Spleen (tissue), 11 donors: ENCODE results near the gene PDE4D. TPM values are rescaled to one million over a fixed set of nuclear protein-coding genes. Genes with fewer than 3 reads are reported as not detected.

ENCODE experiments used
- DNase-seq: peaks from one replicate; pipeline ENCODE4 v3.0.0-alpha.2; 2020
- H3K27ac ChIP-seq, 8 donors: fragments of 200-600 bp; sonication (generic) in 7 of 8; 1 replicate in 4 of 8; 2 replicates in 4 of 8; pipeline versions ENCODE4 v1.5.0 to v1.8.0; 2016 to 2021; ENCODE audit warnings: inconsistent platforms in 4 of 8, mild to moderate bottlenecking in 4 of 8, moderate library complexity in 1 of 8
- H3K27me3 ChIP-seq, 7 donors: fragments of 200-600 bp; sonication (generic) in 6 of 7; replicated peaks in 1 of 7; 1 replicate in 4 of 7; 2 replicates in 3 of 7; pipeline versions ENCODE4 v1.5.0 to v1.8.0; 2016 to 2021; ENCODE audit warnings: inconsistent platforms in 3 of 7, mild to moderate bottlenecking in 1 of 7
- H3K36me3 ChIP-seq, 6 donors: fragments of 200-600 bp; sonication (generic) in 5 of 6; 1 replicate in 4 of 6; 2 replicates in 2 of 6; pipeline versions ENCODE4 v1.5.0 to v1.8.0; 2016 to 2021; ENCODE audit warnings: inconsistent platforms in 2 of 6
- H3K4me1 ChIP-seq, 6 donors: fragments of 200-600 bp; sonication (generic) in 5 of 6; 1 replicate in 3 of 6; 2 replicates in 3 of 6; pipeline versions ENCODE4 v1.5.0 to v1.8.0; 2016 to 2021; ENCODE audit warnings: inconsistent platforms in 3 of 6
- H3K4me3 ChIP-seq, 8 donors: fragments of 200-600 bp; sonication (generic) in 7 of 8; 1 replicate in 4 of 8; 2 replicates in 4 of 8; pipeline versions ENCODE4 v1.5.0 to v1.8.0; 2016 to 2021; ENCODE audit warnings: inconsistent platforms in 4 of 8, mild to moderate bottlenecking in 4 of 8, moderate library complexity in 2 of 8
- H3K9me3 ChIP-seq, 8 donors: fragments of 200-600 bp; sonication (generic) in 7 of 8; 1 replicate in 4 of 8; 2 replicates in 4 of 8; pipeline versions ENCODE4 v1.5.0 to v1.8.0; 2016 to 2021; ENCODE audit warnings: inconsistent platforms in 4 of 8
- POLR2A ChIP-seq, 3 donors: fragments of 450-650 bp; IDR thresholded peaks; one replicate each; pipeline ENCODE4 v1.5.1; 2017; ENCODE audit warnings: antibody characterized with exemption in 3 of 3, mild to moderate bottlenecking in 1 of 3
- POLR2AphosphoS5 ChIP-seq, 3 donors: sonication (generic); formaldehyde crosslinking; IDR thresholded peaks; one replicate each; pipeline ENCODE4 v1.5.1; 2017; ENCODE audit warnings: antibody characterized with exemption in 3 of 3
- WGBS, 5 donors: extraction: QIAGEN DNeasy Blood & Tissue Kit in 3 of 5; methylation state at CpG; one replicate each; pipeline versions ENCODE4 v1.1.5 to v1.1.7; 2013 to 2018; 5-methylcytosine and 5-hydroxymethylcytosine counted together
- intact Hi-C: fragments of 100-400 bp; cut with DNase I; formaldehyde crosslinking; loops from one replicate; pipeline ENCODE4 v1.15.0; 2023; ENCODE audit warnings: low total_unique reads
- polyA plus RNA-seq, 3 donors: library from polyadenylated mRNA; stranded (reverse); fragments of 200-250 nt; gene quantifications; one replicate each; pipeline ENCODE4 v1.2.1, GENCODE V29; 2013
- total RNA-seq, 7 donors: library from RNA; depleted of rRNA in 3 of 7; stranded (reverse); fragments of >200 nt in 3 of 7; fragmentation: NEBNext Ultra II Directional in 4 of 7; extraction: Animal tissue kit (Norgen Biotek cat#: 25700) in 4 of 7; gene quantifications; one replicate each; pipeline versions ENCODE4 v1.1.0 to v1.2.1, GENCODE V29; 2016 to 2021
- TF ChIP-seq, protein P1 (sequence below), 11 experiments: fragments of 200-600 bp in 7 of 11; fragments of 450-650 bp in 4 of 11; sonication (generic) in 4 of 11; IDR thresholded peaks in 8 of 11; conservative IDR thresholded peaks in 3 of 11; 1 replicate in 7 of 11; 2 replicates in 4 of 11; pipeline versions ENCODE4 v1.4.0 to v1.8.0; 2016 to 2021; ENCODE audit warnings: antibody characterized with exemption in 11 of 11, inconsistent platforms in 4 of 11, mild to moderate bottlenecking in 1 of 11
- donor health status: healthy with polysubstance abuse.
- donor health status: DM: no; HTN: no; CAD: no; lungs with moderate emphysema.
- donor health status: DM: no; HTN: no; CAD: no.
- donor health status: Bipolar disorder and iron deficiency.
- donor health status: healthy.
- donor health status: DM: no; HTN: no; CAD: no.
- donor health status: DM: yes; HTN: yes; CAD: no.

The PDE4D gene
- total and polyA plus RNA-seq, 10 donors: 0.88 to 51.8 (median 18.2) TPM

DNA sequence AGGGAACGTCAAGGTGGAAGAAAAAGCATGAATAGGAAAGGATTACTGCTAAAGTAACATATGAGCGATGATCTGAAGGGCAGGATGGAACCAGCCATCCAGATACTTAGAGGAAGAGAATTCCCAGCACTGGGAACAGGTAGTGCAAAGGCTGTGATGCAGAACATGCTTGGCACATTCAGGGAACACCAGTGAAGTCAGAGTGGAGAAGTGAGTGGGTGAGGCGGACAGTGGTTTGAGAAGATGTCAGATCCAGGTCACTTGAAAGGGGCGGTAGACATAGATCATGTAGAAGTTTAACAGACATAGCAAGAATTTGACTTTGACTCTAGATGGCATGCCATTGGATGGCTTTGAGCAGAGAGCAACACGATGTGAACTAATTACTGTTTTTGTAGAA, 374.2 kb downstream of the PDE4D start:
- Histone ChIP-seq H3K27me3 (no peaks in the 10 kb centered on the region), H3K4me3 (no peak overlapping the region), H3K4me1 (no peaks in the 10 kb centered on the region), H3K27ac (no peak overlapping the region), H3K9me3 (peaks cover 0 to 15% (median 6%) of the 10 kb centered on the region in 8 donors), H3K36me3 (no peaks in the 10 kb centered on the region)
- no peak for DNase-seq
- intact Hi-C loops: no loop called here
- 91 to 96% (median 93%) methylated on average over 5 of the region's 5 CpGs for WGBS, 5 donors
- no peak for TF ChIP-seq POLR2AphosphoS5 (IDR thresholded peaks at IDR 0.05)
- TF ChIP-seq POLR2A (IDR thresholded peaks at IDR 0.05): no peak
- TF ChIP-seq, protein P1, sequence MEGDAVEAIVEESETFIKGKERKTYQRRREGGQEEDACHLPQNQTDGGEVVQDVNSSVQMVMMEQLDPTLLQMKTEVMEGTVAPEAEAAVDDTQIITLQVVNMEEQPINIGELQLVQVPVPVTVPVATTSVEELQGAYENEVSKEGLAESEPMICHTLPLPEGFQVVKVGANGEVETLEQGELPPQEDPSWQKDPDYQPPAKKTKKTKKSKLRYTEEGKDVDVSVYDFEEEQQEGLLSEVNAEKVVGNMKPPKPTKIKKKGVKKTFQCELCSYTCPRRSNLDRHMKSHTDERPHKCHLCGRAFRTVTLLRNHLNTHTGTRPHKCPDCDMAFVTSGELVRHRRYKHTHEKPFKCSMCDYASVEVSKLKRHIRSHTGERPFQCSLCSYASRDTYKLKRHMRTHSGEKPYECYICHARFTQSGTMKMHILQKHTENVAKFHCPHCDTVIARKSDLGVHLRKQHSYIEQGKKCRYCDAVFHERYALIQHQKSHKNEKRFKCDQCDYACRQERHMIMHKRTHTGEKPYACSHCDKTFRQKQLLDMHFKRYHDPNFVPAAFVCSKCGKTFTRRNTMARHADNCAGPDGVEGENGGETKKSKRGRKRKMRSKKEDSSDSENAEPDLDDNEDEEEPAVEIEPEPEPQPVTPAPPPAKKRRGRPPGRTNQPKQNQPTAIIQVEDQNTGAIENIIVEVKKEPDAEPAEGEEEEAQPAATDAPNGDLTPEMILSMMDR (IDR thresholded peaks at IDR 0.05 in 8 of 11, conservative IDR thresholded peaks at IDR 0.05 in 3 of 11): no peak

DNA sequence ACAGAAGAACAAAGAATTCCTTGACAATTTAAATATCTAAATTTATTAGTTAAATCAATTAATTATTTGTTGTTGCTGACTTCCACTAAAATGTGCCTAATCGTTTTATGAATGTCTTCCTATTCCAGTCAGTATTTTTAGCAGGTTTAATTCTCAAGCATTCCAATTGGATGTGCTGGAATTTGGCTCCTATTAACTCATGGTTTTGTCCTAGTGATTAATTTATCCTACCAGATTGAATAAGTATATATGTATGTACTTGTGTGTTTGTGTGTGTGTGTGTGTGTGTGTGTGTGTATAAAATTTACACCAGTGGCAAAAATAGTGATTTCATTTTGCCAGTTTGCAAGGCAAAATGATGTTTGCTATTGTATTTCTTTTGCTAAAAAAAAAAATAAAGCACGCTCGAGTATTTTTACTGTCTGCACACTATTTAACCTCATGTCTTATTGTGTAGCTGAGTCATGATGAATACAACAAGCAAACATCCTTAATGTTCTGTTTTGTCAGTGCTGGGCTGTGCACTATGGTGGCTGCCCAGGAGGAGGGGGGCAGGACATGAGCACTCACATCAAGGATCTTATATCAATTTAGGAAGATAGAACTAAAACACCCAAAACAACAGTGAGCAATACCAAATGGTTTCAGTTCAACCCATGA, 375.5 kb downstream of the PDE4D start:
- Histone ChIP-seq H3K27ac (no peak overlapping the region), H3K4me3 (no peak overlapping the region), H3K4me1 (no peaks in the 10 kb centered on the region), H3K36me3 (no peaks in the 10 kb centered on the region), H3K27me3 (no peaks in the 10 kb centered on the region), H3K9me3 (peaks cover 0 to 2% (median 0%) of the 10 kb centered on the region in 8 donors)
- WGBS, 5 donors: 77 to 86% (median 78%) methylated on average over 3 of the region's 3 CpGs
- intact Hi-C loops: no loop called here
- TF ChIP-seq, protein P1 (IDR thresholded peaks at IDR 0.05 in 8 of 11, conservative IDR thresholded peaks at IDR 0.05 in 3 of 11): no peak
- TF ChIP-seq POLR2A (IDR thresholded peaks at IDR 0.05) (no peak), POLR2AphosphoS5 (IDR thresholded peaks at IDR 0.05) (no peak)
- no peak for DNase-seq

DNA sequence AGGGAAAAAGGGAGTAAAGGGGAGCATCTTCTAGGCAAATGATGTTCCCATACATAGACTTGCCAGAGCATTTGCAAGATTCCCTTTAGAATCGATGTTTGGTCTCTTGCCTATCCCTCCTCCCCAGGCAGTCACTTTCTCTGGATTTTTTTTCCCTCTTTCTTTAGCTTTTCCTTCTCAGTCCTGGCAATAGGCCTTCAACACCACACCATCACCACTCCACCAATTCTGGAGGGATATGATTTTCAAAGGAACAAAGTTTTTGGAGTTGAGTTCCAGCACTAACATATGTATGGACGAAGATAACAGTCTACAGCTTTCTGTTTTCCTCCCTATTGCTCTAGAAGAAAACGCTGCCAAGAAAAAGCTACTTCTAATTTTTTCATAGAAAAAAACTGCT, 377.4 kb downstream of the PDE4D start:
- no peak for DNase-seq
- Histone ChIP-seq H3K9me3 (no peaks in the 10 kb centered on the region), H3K27ac (no peak overlapping the region), H3K36me3 (no peaks in the 10 kb centered on the region), H3K4me3 (no peak overlapping the region), H3K4me1 (no peaks in the 10 kb centered on the region), H3K27me3 (no peaks in the 10 kb centered on the region)
- intact Hi-C loops: no loop called here
- 80 to 96% (median 91%) methylated on average over 3 of the region's 3 CpGs for WGBS, 5 donors
- TF ChIP-seq POLR2AphosphoS5 (IDR thresholded peaks at IDR 0.05): no peak
- TF ChIP-seq, protein P1 (IDR thresholded peaks at IDR 0.05 in 8 of 11, conservative IDR thresholded peaks at IDR 0.05 in 3 of 11): no peak
- TF ChIP-seq POLR2A (IDR thresholded peaks at IDR 0.05): no peak

DNA sequence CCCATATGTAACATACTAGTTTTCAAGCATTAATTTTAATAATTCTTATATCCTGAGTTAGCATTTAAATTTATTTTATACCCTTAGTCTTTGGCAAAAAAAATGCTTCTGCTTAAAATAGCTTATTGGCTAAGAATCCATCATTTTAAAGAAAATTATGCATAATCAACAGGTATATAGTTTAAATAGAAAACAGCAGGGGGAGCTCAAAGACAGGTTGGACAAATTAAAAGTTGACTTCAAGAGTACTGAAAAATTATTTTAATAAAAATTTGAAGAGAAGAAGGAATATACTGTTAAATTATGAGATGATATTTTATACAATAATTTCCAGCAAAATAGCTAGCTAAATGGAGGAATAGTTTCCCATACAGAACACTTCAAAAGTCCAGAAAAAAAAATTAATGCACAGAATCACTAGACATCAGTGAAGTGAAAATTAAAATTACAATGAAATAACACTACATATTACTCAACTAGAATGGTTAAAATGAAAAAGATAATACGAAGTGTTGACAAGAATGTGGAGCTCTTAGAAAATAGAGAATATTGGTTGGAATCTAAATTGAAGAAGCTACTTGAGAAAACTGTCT, 387.1 kb downstream of the PDE4D start:
- no peak overlapping the region for H3K27ac ChIP-seq
- no peak overlapping the region for H3K4me3 ChIP-seq
- 56 to 69% (median 57%) methylated on average over 1 of the region's 1 CpG for WGBS, 5 donors
- TF ChIP-seq POLR2A (IDR thresholded peaks at IDR 0.05) (no peak), POLR2AphosphoS5 (IDR thresholded peaks at IDR 0.05) (no peak)
- TF ChIP-seq, protein P1 (IDR thresholded peaks at IDR 0.05 in 8 of 11, conservative IDR thresholded peaks at IDR 0.05 in 3 of 11): peak in 5 of 11 experiments; percentile 16 to 45 (median 28)
- no peak for DNase-seq
- intact Hi-C loops: loop anchor here (5.0 kb wide), 1 partner anchor 171 kb away; no protein-coding TSS in a partner anchor
- no peaks in the 10 kb centered on the region for H3K36me3 ChIP-seq
- H3K27me3 ChIP-seq: no peaks in the 10 kb centered on the region
- no peaks in the 10 kb centered on the region for H3K4me1 ChIP-seq
- H3K9me3 ChIP-seq: no peaks in the 10 kb centered on the region
